ENCODE results near the gene GLB1L3. TPM values are rescaled to one million over a fixed set of nuclear protein-coding genes. Genes with fewer than 3 reads are reported as not detected.

Gene GLB1L3
- total and polyA plus RNA-seq, 2 donors (not counting 3 experiments of a cell fraction or from before 2014, with no cell fraction given), result not detected

- Histone ChIP-seq H3K36me3 (ENCODE audit: control insufficient read depth in 2 of 2, extremely low read depth in 1 of 2, insufficient read depth in 2 of 2, low read length in 2 of 2) (no peaks in the 10 kb centered on the region), H2AFZ (ENCODE audit: low read depth, low read length) (no peak overlapping the region), H3K9me1 (replicated peaks; ENCODE audit: control insufficient read depth, extremely low read depth, insufficient read depth, low read length) (no peaks in the 10 kb centered on the region), H3K4me1 (ENCODE audit: control insufficient read depth, extremely low read depth, insufficient read depth, low read length) (peaks cover 45% of the 10 kb centered on the region), H3K9ac (replicated peaks; ENCODE audit: extremely low read depth, insufficient read depth, low read length) (no peak overlapping the region), H3K27me3 (ENCODE audit: control insufficient read depth in 2 of 2, insufficient read depth in 2 of 2, low read length in 2 of 2) (no peaks in the 10 kb centered on the region), H3K4me3 (replicated peaks in 1 of 3; ENCODE audit: insufficient read depth in 1 of 3, low read depth in 1 of 3, low read length in 3 of 3) (no peak overlapping the region), H3K79me2 (ENCODE audit: control insufficient read depth, insufficient read depth, low read length) (peaks cover 73% of the 10 kb centered on the region), H3K9me3 (replicated peaks; ENCODE audit: control insufficient read depth, insufficient read depth, low read length) (no peaks in the 10 kb centered on the region), H3K27ac (ENCODE audit: insufficient read depth, low read depth, low read length) (no peak overlapping the region), H4K20me1 (replicated peaks; ENCODE audit: control insufficient read depth, extremely low read depth, insufficient read depth, low read length) (no peaks in the 10 kb centered on the region), H3K4me2 (ENCODE audit: insufficient read depth, low read length) (peak overlapping the region; percentile 26)
- intact Hi-C loops (cut with micrococcal nuclease) (no loop called here), dilution Hi-C loops (cut with MboI; ENCODE audit: extremely low pct_ligation_motif_present, low sequenced_read_pairs) (no loop called here)
- POLR2A ChIA-PET, result no interaction called here
- CTCF ChIA-PET, result interaction anchor here (1.1 to 3.3 kb wide), 3 partner anchors 17 to 27 kb away, joined by 3 to 21 read pairs (median 7); partner anchors contain the start of gene ACAD8
- FAIRE-seq (no peak), DNase-seq (ENCODE audit: low read depth, low spot score) (peak; percentile 5)
- no peak for TF ChIP-seq JUN (IDR thresholded peaks at IDR 0.05; ENCODE audit: borderline replicate concordance, insufficient read depth, insufficient read length, low read depth)
- TF ChIP-seq POLR2AphosphoS5 (IDR thresholded peaks at IDR 0.05; ENCODE audit: insufficient read depth, low read depth, low read length), result no peak
- TF ChIP-seq MYC (IDR thresholded peaks at IDR 0.05; ENCODE audit: low read depth, low read length), result no peak
- TF ChIP-seq FOS (IDR thresholded peaks at IDR 0.05; ENCODE audit: borderline replicate concordance, insufficient read depth, low read length), result no peak
- TF ChIP-seq CTCF (IDR thresholded peaks at IDR 0.05; ENCODE audit: extremely low read depth in 1 of 2, insufficient read depth in 1 of 2, low read depth in 1 of 2, low read length in 2 of 2), result no peak
- TF ChIP-seq, protein P1, sequence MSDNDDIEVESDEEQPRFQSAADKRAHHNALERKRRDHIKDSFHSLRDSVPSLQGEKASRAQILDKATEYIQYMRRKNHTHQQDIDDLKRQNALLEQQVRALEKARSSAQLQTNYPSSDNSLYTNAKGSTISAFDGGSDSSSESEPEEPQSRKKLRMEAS (IDR thresholded peaks at IDR 0.05; ENCODE audit: insufficient read depth, insufficient read length), result no peak
- TF ChIP-seq POLR2A (IDR thresholded peaks at IDR 0.05; ENCODE audit: low read depth, low read length), result no peak
- TF ChIP-seq EZH2 (IDR thresholded peaks at IDR 0.05; ENCODE audit: borderline replicate concordance, low read depth, low read length, severe bottlenecking), result no peak
- no peak for TF ChIP-seq GATA2 (IDR thresholded peaks at IDR 0.05; ENCODE audit: insufficient read depth, insufficient read length, low read depth, low read length)
- no TSS peak for BruUV-seq (replicated peaks)
Measured at GRCh38 chr11:134226806-134227325, 49.3 kb upstream of the GLB1L3 start.
